ENCODE measurements around the gene LIMD2.
"Not testable (repeated sequence)": the region's sequence is repeated elsewhere in the genome, so short reads cannot be mapped to it uniquely, and the experiment has no call there.

LIMD2 gene

GRCh38 chr17:63699638-63700527, at the start of gene LIMD2:
LIMD2 (minus strand) TSS chr17:63700125; CDS start chr17:63699298, 827 bp downstream.
- peak; percentile 86 for DNase-seq (ENCODE audit: low read depth)

- peak; percentile 98 for DNase-seq (ENCODE audit: low read depth)
Observed at GRCh38 chr17:63741408-63742173, 41.7 kb upstream of the LIMD2 start, which contains the start of gene STRADA. STRADA (minus strand) TSS chr17:63741799; CDS start chr17:63728369, 13,430 bp downstream.

GRCh38 chr17:63741143-63741407, 41.1 kb upstream of the LIMD2 start:
- no peak for DNase-seq (ENCODE audit: low read depth)

GRCh38 chr17:63740464-63741142, 40.7 kb upstream of the LIMD2 start:
- DNase-seq (ENCODE audit: low read depth) = no peak

- DNase-seq (ENCODE audit: low read depth) = no peak
Observed at GRCh38 chr17:63735691-63736090, 35.8 kb upstream of the LIMD2 start.

GRCh38 chr17:63722403-63722802, 22.5 kb upstream of the LIMD2 start:
- DNase-seq (ENCODE audit: low read depth) = no peak

- DNase-seq (ENCODE audit: low read depth) = not testable (repeated sequence)
Observed at GRCh38 chr17:63720194-63720593, 20.3 kb upstream of the LIMD2 start.

- DNase-seq (ENCODE audit: low read depth) = no peak
Observed at GRCh38 chr17:63718988-63719387, 19.1 kb upstream of the LIMD2 start.

GRCh38 chr17:63716426-63716825, 16.5 kb upstream of the LIMD2 start:
- no peak for DNase-seq (ENCODE audit: low read depth)

- DNase-seq (ENCODE audit: low read depth) = no peak
Observed at GRCh38 chr17:63714550-63715277, 14.8 kb upstream of the LIMD2 start.

- no peak for DNase-seq (ENCODE audit: low read depth)
Observed at GRCh38 chr17:63709110-63709509, 9.2 kb upstream of the LIMD2 start.

- DNase-seq (ENCODE audit: low read depth) = no peak
Observed at GRCh38 chr17:63707151-63707550, 7.2 kb upstream of the LIMD2 start.

- DNase-seq (ENCODE audit: low read depth) = no peak
Observed at GRCh38 chr17:63706336-63707082, 6.6 kb upstream of the LIMD2 start.

- DNase-seq (ENCODE audit: low read depth) = no peak
Observed at GRCh38 chr17:63705657-63706056, 5.7 kb upstream of the LIMD2 start.

GRCh38 chr17:63704836-63705235, 4.9 kb upstream of the LIMD2 start:
- DNase-seq (ENCODE audit: low read depth) = no peak

GRCh38 chr17:63704259-63704576, 4.3 kb upstream of the LIMD2 start:
- no peak for DNase-seq (ENCODE audit: low read depth)

- DNase-seq (ENCODE audit: low read depth) = no peak
Observed at GRCh38 chr17:63703556-63704258, 3.8 kb upstream of the LIMD2 start.

GRCh38 chr17:63703029-63703428, 3.1 kb upstream of the LIMD2 start:
- DNase-seq (ENCODE audit: low read depth) = no peak

GRCh38 chr17:63702721-63703015, 2.7 kb upstream of the LIMD2 start:
- DNase-seq (ENCODE audit: low read depth) = no peak

GRCh38 chr17:63701868-63702720, 2.2 kb upstream of the LIMD2 start:
- peak; percentile 56 for DNase-seq (ENCODE audit: low read depth)

All from stimulated activated CD8-positive, alpha-beta memory T cell treated with anti-CD3 and anti-CD28 coated beads, Interleukin-12 subunit alpha, Interleukin-12 subunit beta, amount 100 ng/mL, for 4 hours (primary cell).